NT2/D1 (cell line): ENCODE results near the gene CCNK.
A peak's percentile ranks its signal among the peaks of the same experiment; 100 is the strongest.

Experiments
- DNase-seq: peaks from one replicate; pipeline ENCODE4 v3.0.0-alpha.2; 2011; ENCODE audit warnings: low read depth, low spot score
- H3K27me3 ChIP-seq: 2 replicates; pipeline ENCODE4 v1.6.0; 2011; ENCODE audit warnings: mild to moderate bottlenecking; ENCODE audit not compliant: insufficient read length, insufficient read depth
- H3K36me3 ChIP-seq: 2 replicates; pipeline ENCODE4 v1.6.1; 2011; ENCODE audit warnings: mild to moderate bottlenecking, low read length, mixed read lengths; ENCODE audit not compliant: insufficient read depth, insufficient read length
- H3K4me1 ChIP-seq: 2 replicates; pipeline ENCODE4 v1.5.1; 2011; ENCODE audit not compliant: insufficient read depth, insufficient read length
- H3K4me3 ChIP-seq: 2 replicates; pipeline ENCODE4 v1.5.1; 2011; ENCODE audit warnings: low read depth; ENCODE audit not compliant: insufficient read length
- H3K9ac ChIP-seq: 2 replicates; pipeline ENCODE4 v1.6.0; 2011; ENCODE audit warnings: low read depth; ENCODE audit not compliant: insufficient read length
- H3K9me3 ChIP-seq: 2 replicates; pipeline ENCODE4 v1.5.1; 2011; ENCODE audit warnings: mild to moderate bottlenecking, low read length; ENCODE audit not compliant: insufficient read depth
- SUZ12 ChIP-seq: IDR thresholded peaks from 2 replicates; pipeline ENCODE4 v1.6.1; 2011; ENCODE audit not compliant: insufficient read length, insufficient read depth; ENCODE audit errors: extremely low read depth
- YY1 ChIP-seq: IDR thresholded peaks from 2 replicates; pipeline ENCODE4 v1.6.1; 2011; ENCODE audit not compliant: insufficient read length, insufficient read depth
- ZNF274 ChIP-seq: IDR thresholded peaks from 2 replicates; pipeline ENCODE4 v1.6.1; 2011; ENCODE audit warnings: mild to moderate bottlenecking, low read depth, low read length

The CCNK gene

DNA sequence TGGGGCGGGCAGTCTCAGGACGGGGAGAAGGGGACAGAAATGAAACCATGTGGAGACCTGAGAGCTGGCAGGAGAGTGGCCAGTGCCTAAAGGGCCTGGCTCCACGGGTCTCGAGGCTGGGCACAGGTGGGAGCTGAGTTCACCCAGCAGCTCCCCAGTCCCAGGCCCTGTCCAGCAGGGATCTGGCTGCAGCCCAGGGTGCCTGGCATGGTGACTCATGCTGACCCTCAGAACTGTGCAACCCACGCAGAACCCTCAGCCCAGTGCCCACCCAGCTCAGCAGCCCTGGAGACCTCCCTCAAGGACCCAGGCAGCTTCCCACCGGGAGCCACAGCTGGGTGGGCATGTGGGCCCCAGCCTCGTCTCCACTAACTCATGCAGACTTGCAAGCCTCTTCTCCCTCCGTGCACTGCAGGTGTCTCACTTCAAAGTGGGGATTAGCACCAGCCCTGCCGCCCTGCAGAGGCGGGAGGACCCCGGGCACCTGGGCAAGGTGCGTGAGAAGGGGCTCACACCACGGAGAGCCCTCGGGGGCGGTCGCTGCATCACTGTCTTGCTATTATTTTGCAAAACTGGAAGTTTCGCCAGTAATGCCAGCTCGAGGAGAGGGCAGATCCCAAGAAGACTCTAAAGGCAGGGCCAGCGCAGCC lies 46.3 kb downstream of the CCNK start:
- Histone ChIP-seq H3K9me3 (no peaks in the 10 kb centered on the region), H3K9ac (no peak overlapping the region), H3K27me3 (no peaks in the 10 kb centered on the region), H3K4me3 (no peak overlapping the region), H3K4me1 (peaks cover 36% of the 10 kb centered on the region), H3K36me3 (peaks cover 3% of the 10 kb centered on the region)
- TF ChIP-seq YY1 (no peak), ZNF274 (no peak), SUZ12 (no peak)
- DNase-seq, result no peak

DNA sequence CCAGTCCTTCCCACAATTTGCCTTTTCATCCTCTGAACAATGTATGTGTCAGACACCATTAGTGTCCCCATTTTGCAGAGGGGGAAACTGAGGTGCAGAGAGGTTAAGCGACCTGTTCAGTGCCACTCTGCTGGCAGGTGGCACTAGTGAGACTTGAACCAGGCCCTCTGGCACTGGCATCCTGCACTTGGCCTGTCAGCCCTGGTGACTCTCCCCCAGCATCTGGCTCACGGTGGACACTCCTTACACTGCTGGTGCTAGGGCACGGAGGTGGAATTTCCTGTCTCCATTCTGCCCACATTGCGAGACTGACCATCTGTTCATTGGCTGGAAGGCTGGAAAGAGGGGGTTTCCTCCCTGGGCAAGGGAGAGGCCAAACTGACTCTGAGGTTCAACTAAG lies 48.7 kb downstream of the CCNK start:
- DNase-seq, result no peak
- no peak for TF ChIP-seq SUZ12
- TF ChIP-seq YY1, result no peak
- no peak for TF ChIP-seq ZNF274
- H3K27me3 ChIP-seq, result no peaks in the 10 kb centered on the region
- H3K9me3 ChIP-seq, result no peaks in the 10 kb centered on the region
- H3K9ac ChIP-seq, result no peak overlapping the region
- no peak overlapping the region for H3K4me3 ChIP-seq
- peaks cover 3% of the 10 kb centered on the region for H3K36me3 ChIP-seq
- peaks cover 35% of the 10 kb centered on the region for H3K4me1 ChIP-seq

DNA sequence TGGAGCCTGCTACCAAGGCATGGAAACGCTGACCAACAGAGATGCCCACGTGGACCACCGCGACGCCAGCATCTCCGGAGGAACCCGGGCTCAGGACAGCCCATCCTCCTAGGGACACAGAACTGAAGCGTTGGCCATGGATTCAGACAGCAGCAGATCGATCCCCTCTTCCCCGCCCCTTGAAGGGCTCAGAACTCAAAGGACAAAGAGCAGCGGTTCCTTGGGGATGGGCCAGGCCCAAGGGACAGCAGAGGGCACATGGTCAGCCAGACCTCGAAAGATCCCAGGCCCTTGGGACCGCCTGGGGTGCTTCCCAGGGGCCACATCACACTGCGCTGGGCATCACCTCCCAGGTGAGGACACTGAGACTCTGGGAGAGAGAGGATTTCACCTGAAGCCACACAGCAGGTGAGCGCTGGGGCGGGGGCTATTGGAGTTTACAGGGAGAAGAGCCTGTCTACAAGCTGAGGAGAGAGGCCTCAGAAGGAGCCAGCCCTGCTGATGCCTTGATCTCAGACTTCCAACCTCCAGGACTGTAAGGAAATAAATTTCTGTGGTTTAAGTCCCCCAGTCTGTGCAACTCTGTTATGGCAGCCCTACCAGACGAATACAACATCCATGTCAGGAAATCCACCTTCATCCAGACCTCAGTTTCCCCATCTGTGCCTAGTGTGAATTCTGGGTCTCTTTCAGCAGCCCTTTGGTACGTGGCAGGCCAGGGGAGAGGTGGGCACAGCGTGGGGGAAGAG lies 49.4 kb downstream of the CCNK start:
- peak overlapping the region; percentile 45 for H3K9ac ChIP-seq
- no peak for DNase-seq
- no peak overlapping the region for H3K4me3 ChIP-seq
- peaks cover 3% of the 10 kb centered on the region for H3K36me3 ChIP-seq
- H3K9me3 ChIP-seq, result no peaks in the 10 kb centered on the region
- no peaks in the 10 kb centered on the region for H3K27me3 ChIP-seq
- peaks cover 32% of the 10 kb centered on the region for H3K4me1 ChIP-seq
- TF ChIP-seq SUZ12, result no peak
- TF ChIP-seq ZNF274, result no peak
- no peak for TF ChIP-seq YY1

DNA sequence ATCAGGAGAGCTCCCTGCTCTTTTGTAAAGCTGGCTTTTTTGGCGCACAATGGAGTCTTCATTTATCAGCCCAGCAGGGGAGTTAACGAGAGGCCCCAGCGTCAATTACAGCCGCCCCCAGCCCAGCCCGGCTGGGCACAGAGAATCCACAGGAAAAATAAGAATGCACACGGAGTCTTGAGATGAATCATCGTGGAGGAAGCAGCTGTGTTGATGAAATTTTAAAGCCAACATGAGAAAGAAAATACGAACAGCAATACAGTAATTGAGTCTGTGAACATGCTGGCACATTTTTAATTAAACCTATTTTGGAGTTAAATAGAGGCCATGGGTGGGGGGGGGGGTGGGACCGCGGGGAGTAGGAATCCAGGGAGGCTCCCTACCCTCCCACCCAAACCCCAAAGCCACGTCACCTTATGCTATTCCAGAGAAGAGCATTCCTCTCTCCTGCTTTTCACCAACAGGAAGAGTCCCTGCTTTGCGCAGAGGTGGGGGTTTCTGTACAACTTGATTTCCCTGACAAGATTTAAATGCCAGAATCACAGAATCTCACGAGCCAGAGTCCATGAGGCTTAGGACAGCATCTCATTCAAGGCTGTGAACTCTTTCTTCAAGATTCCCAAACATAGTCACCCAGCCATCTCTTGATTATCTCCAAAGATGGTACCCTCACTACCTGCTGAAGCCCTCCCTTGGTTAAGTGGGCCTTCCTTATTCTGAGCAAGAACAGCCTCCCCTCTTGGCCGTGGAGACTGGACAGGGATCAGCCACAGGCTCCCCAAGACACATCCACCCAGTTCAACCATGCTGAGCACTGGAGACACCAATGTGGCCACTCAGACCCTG lies 50.3 kb downstream of the CCNK start:
- peaks cover 3% of the 10 kb centered on the region for H3K36me3 ChIP-seq
- DNase-seq, result no peak
- no peak overlapping the region for H3K4me3 ChIP-seq
- no peaks in the 10 kb centered on the region for H3K27me3 ChIP-seq
- peaks cover 33% of the 10 kb centered on the region for H3K4me1 ChIP-seq
- H3K9me3 ChIP-seq, result no peaks in the 10 kb centered on the region
- TF ChIP-seq SUZ12 (no peak), YY1 (no peak), ZNF274 (no peak)
- H3K9ac ChIP-seq, result peak overlapping the region; percentile 45

DNA sequence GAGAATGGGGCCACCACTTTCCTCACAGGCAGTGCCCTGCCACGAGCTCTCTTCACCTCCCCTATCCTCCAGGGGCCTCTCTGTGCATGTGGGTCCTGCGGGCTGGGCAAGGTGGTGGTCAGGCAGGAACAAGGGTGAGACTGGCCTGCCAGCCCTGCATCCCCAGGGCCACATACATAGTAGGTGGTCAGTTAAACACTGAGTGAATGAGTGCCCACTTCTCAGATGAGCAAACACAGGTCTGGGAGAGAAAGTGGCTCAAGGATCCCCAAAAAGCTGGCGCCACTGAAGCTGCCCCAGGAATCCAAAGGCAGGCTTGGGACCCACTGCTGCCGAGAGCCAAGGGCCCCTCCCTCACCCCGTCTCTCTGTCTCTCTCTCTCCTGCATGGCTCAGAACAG lies 51.1 kb downstream of the CCNK start:
- Histone ChIP-seq H3K36me3 (peaks cover 3% of the 10 kb centered on the region), H3K9ac (no peak overlapping the region), H3K9me3 (no peaks in the 10 kb centered on the region), H3K4me1 (peaks cover 41% of the 10 kb centered on the region), H3K4me3 (no peak overlapping the region), H3K27me3 (no peaks in the 10 kb centered on the region)
- TF ChIP-seq YY1 (no peak), ZNF274 (no peak), SUZ12 (no peak)
- DNase-seq, result no peak

DNA sequence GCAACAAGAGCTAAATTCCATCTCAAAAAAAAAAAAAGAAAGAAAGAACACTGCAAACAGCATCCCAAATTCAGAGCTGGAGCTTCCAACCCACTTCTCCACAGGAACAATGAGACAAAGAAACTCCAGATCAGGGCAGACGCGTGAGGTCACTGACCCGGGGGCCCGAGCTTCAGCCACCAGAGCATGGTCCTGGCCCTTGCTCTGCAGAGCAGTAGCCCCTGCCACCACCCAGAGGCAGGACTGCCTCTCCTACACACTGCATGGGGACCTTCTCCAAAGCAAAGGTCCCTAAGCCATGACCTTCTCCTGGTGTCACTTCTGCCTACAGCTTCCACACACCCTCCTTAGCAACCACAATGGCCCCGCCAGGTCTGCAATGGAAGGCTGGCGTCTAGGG lies 53.1 kb downstream of the CCNK start:
- H3K4me1 ChIP-seq, result peaks cover 46% of the 10 kb centered on the region
- DNase-seq, result no peak

DNA sequence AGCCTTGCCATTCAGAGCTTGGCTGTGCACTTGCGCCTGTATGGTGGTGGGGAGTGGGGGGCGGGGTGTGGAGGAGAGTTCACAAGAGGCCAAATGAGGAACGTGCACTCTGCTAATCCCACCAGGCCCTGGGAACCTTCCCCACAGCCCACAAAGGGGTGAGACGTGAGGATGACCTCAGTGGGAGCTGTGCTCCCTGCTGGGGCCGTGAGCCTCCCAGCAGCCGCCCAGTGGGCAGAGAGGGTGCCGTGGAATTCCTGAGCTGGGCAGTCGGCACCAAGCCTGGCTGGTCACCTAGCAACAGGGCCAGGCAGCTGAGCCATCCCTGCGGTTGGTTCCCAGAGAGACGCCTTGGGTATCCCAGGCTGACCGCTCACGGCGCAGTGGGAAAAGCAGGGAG lies 53.7 kb downstream of the CCNK start:
- Histone ChIP-seq H3K27me3 (no peaks in the 10 kb centered on the region), H3K9ac (no peak overlapping the region), H3K9me3 (no peaks in the 10 kb centered on the region), H3K4me3 (no peak overlapping the region), H3K4me1 (peaks cover 45% of the 10 kb centered on the region), H3K36me3 (peaks cover 3% of the 10 kb centered on the region)
- no peak for DNase-seq
- no peak for TF ChIP-seq ZNF274
- no peak for TF ChIP-seq SUZ12
- no peak for TF ChIP-seq YY1

More for the DNA sequence above, 53.1 kb downstream of the CCNK start:
- Histone ChIP-seq H3K9me3 (no peaks in the 10 kb centered on the region), H3K27me3 (no peaks in the 10 kb centered on the region), H3K9ac (no peak overlapping the region), H3K4me3 (no peak overlapping the region), H3K36me3 (peaks cover 3% of the 10 kb centered on the region)
- no peak for TF ChIP-seq YY1
- no peak for TF ChIP-seq SUZ12

DNA sequence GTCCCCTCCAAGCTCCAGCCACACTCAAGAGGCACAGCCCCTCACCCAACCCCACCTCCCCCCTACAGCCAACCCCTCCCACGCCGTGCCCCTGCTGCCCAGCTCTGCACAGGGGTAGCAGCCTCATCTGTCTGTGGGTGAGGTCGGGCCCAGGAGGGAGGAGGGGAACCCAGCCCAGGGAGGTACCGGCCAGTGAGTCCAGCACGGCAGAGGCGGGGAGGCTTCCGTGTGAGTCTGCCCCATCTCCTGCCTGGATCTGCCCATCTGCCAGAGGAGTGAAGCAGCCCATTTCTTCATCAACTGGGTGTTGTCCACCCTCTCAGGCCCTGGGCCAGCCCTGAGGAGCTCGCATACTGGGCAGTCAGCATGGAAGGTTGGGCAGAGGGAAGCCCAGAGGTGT lies 54.2 kb downstream of the CCNK start:
- Histone ChIP-seq H3K4me3 (no peak overlapping the region), H3K27me3 (no peaks in the 10 kb centered on the region), H3K9me3 (no peaks in the 10 kb centered on the region), H3K4me1 (peaks cover 45% of the 10 kb centered on the region), H3K36me3 (no peaks in the 10 kb centered on the region), H3K9ac (peak overlapping the region; percentile 32)
- TF ChIP-seq ZNF274, result no peak
- no peak for TF ChIP-seq SUZ12
- TF ChIP-seq YY1, result no peak
- no peak for DNase-seq
